ENCODE results near the gene CCDC92.

Gene CCDC92

GRCh38 chr12:124002021-124002644 lies 29.5 kb upstream of the CCDC92 start:
- DNase-seq, result no peak

- no peak for DNase-seq
Observed at GRCh38 chr12:124001343-124001742, 28.7 kb upstream of the CCDC92 start.

GRCh38 chr12:124000111-124000510 lies 27.5 kb upstream of the CCDC92 start:
- no peak for DNase-seq

GRCh38 chr12:123998991-123999359 lies 26.3 kb upstream of the CCDC92 start:
- no peak for DNase-seq

GRCh38 chr12:123998344-123998990 lies 25.8 kb upstream of the CCDC92 start:
- no peak for DNase-seq

- no peak for DNase-seq
Observed at GRCh38 chr12:123997908-123998307, 25.3 kb upstream of the CCDC92 start.

GRCh38 chr12:123997033-123997822 lies 24.6 kb upstream of the CCDC92 start:
- DNase-seq, result no peak

GRCh38 chr12:123996581-123996980 lies 23.9 kb upstream of the CCDC92 start:
- no peak for DNase-seq

GRCh38 chr12:123995023-123995748 lies 22.6 kb upstream of the CCDC92 start:
- DNase-seq, result no peak

GRCh38 chr12:123992118-123992825 lies 19.6 kb upstream of the CCDC92 start:
- DNase-seq, result no peak

GRCh38 chr12:123991372-123991951 lies 18.8 kb upstream of the CCDC92 start:
- DNase-seq, result no peak

GRCh38 chr12:123990511-123990910 lies 17.9 kb upstream of the CCDC92 start:
- peak; percentile 15 for DNase-seq

- no peak for DNase-seq
Observed at GRCh38 chr12:123989753-123990152, 17.1 kb upstream of the CCDC92 start.

- DNase-seq, result no peak
Observed at GRCh38 chr12:123989168-123989567, 16.5 kb upstream of the CCDC92 start.

- DNase-seq, result no peak
Observed at GRCh38 chr12:123987022-123987421, 14.4 kb upstream of the CCDC92 start.

- peak; percentile 8 for DNase-seq
Observed at GRCh38 chr12:123986374-123986965, 13.8 kb upstream of the CCDC92 start.

GRCh38 chr12:123984903-123985302 lies 12.3 kb upstream of the CCDC92 start:
- DNase-seq, result no peak

GRCh38 chr12:123983822-123984485 lies 11.3 kb upstream of the CCDC92 start:
- peak; percentile 71 for DNase-seq

- no peak for DNase-seq
Observed at GRCh38 chr12:123982269-123982668, 9.6 kb upstream of the CCDC92 start.

- DNase-seq, result no peak
Observed at GRCh38 chr12:123979566-123979965, 6.9 kb upstream of the CCDC92 start.

GRCh38 chr12:123976227-123976826 lies 3.7 kb upstream of the CCDC92 start:
- no peak for DNase-seq
